HEK293T (cell line): ENCODE measurements around the gene SLAMF6.
"Not testable (repeated sequence)": the region's sequence is repeated elsewhere in the genome, so short reads cannot be mapped to it uniquely, and the experiment has no call there.

ENCODE experiments used
- ARNT ChIP-seq: fragments of 450-650 bp; IDR thresholded peaks from 2 replicates; pipeline ENCODE4 v1.6.1; 2017; ENCODE audit warnings: mild to moderate bottlenecking
- ELF4 ChIP-seq: fragments of 450-650 bp; IDR thresholded peaks from 2 replicates; pipeline ENCODE4 v1.6.1; 2017; ENCODE audit warnings: antibody characterized with exemption
- FOXA1 ChIP-seq: fragments of 450-650 bp; IDR thresholded peaks from 2 replicates; pipeline ENCODE4 v1.6.1; 2016; ENCODE audit warnings: mild to moderate bottlenecking
- FOXM1 ChIP-seq: fragments of 450-650 bp; IDR thresholded peaks from 2 replicates; pipeline ENCODE4 v1.6.1; 2017; ENCODE audit warnings: mild to moderate bottlenecking, borderline replicate concordance
- L3MBTL2 ChIP-seq: fragments of 450-650 bp; conservative IDR thresholded peaks from 2 replicates; pipeline ENCODE4 v1.6.1; 2016; ENCODE audit warnings: mild to moderate bottlenecking
- LEF1 ChIP-seq: fragments of 450-650 bp; IDR thresholded peaks from 2 replicates; pipeline ENCODE4 v1.6.1; 2017; ENCODE audit warnings: mild to moderate bottlenecking, borderline replicate concordance
- SP1 ChIP-seq: fragments of 450-650 bp; IDR thresholded peaks from 2 replicates; pipeline ENCODE4 v1.6.1; 2017
- SUZ12 ChIP-seq: fragments of 450-650 bp; IDR thresholded peaks from 2 replicates; pipeline ENCODE4 v1.6.1; 2016; ENCODE audit warnings: mild to moderate bottlenecking

GRCh38 chr1:160562745-160563144 lies 39.7 kb upstream of the SLAMF6 start:
- not testable (repeated sequence) for TF ChIP-seq ELF4, SUZ12, SP1, L3MBTL2, FOXM1, ARNT, LEF1, FOXA1
